Naive thymus-derived CD4-positive, alpha-beta T cell (primary cell): Measurements from ENCODE around the gene CYTH2. TPM values are rescaled to one million over a fixed set of nuclear protein-coding genes. Genes with fewer than 3 reads are reported as not detected.
A peak's percentile ranks its signal among the peaks of the same experiment; 100 is the strongest.

Experiments
- ATAC-seq: fragments of 150-1000 bp; cut with Tn5 transposase; 2 replicates; pipeline ENCODE4 v1.10.0; 2021; ENCODE audit warnings: mild to moderate bottlenecking, moderate library complexity
- CTCF ChIA-PET: fragments of 350-600 bp; sonication (Branson Sonifier 250); formaldehyde crosslinking; loops from one replicate; lab custom pipeline; 2021; ENCODE audit warnings: antibody characterized with exemption; lab: Charles Lee
- POLR2A ChIA-PET: fragments of 350-600 bp; sonication (Branson Sonifier 250); formaldehyde crosslinking; loops from one replicate; lab custom pipeline; 2021; ENCODE audit warnings: antibody characterized with exemption, inconsistent platforms; lab: Charles Lee
- DNase-seq, 9 donors: peaks; one replicate each; pipeline versions ENCODE4 v3.0.0 to v3.0.0-alpha.2; 2020 to 2022; ENCODE audit warnings: mixed read lengths in 1 of 9
- H3K27ac ChIP-seq: one replicate; pipeline ENCODE4 v1.7.0; 2013; ENCODE audit warnings: mild to moderate bottlenecking, low read depth, low read length, moderate library complexity
- H3K27me3 ChIP-seq, 2 donors: one replicate each; pipeline ENCODE4 v1.7.0; 2013; ENCODE audit warnings: low read length in 2 of 2, mild to moderate bottlenecking in 2 of 2, moderate library complexity in 2 of 2; ENCODE audit not compliant: control insufficient read depth in 2 of 2, insufficient read depth in 2 of 2
- H3K36me3 ChIP-seq, 3 experiments: 1 replicate in 2 of 3; 2 replicates in 1 of 3; pipeline ENCODE4 v1.7.0; 2013; ENCODE audit warnings: low read length in 3 of 3, mild to moderate bottlenecking in 3 of 3, moderate library complexity in 1 of 3; ENCODE audit not compliant: insufficient read depth in 3 of 3, control insufficient read depth in 2 of 3
- H3K4me1 ChIP-seq, 2 donors: one replicate each; pipeline ENCODE4 v1.7.0; 2013; ENCODE audit warnings: low read length in 2 of 2, mild to moderate bottlenecking in 2 of 2, moderate library complexity in 1 of 2; ENCODE audit not compliant: control insufficient read depth in 2 of 2, insufficient read depth in 2 of 2
- H3K4me3 ChIP-seq: 2 replicates; pipeline ENCODE4 v1.7.0; 2013; ENCODE audit warnings: mild to moderate bottlenecking, low read length
- H3K9me3 ChIP-seq, 3 experiments: 1 replicate in 2 of 3; 2 replicates in 1 of 3; pipeline ENCODE4 v1.7.0; 2013; ENCODE audit warnings: low read length in 3 of 3; ENCODE audit not compliant: control insufficient read depth in 2 of 3
- H3K27ac Mint-ChIP-seq, 9 donors: one replicate each; pipeline ENCODE4 v1.8.0; 2020 to 2022; ENCODE audit warnings: mixed read lengths in 9 of 9, mild to moderate bottlenecking in 8 of 9, moderate library complexity in 5 of 9, inconsistent platforms in 2 of 9
- H3K27me3 Mint-ChIP-seq, 5 donors: one replicate each; pipeline ENCODE4 v1.8.0; 2021 to 2022; ENCODE audit warnings: mixed read lengths in 5 of 5, mild to moderate bottlenecking in 1 of 5
- H3K36me3 Mint-ChIP-seq, 5 donors: one replicate each; pipeline ENCODE4 v1.8.0; 2020 to 2022; ENCODE audit warnings: mixed read lengths in 5 of 5, mild to moderate bottlenecking in 3 of 5, inconsistent platforms in 1 of 5
- H3K4me1 Mint-ChIP-seq, 7 donors: one replicate each; pipeline ENCODE4 v1.8.0; 2020 to 2022; ENCODE audit warnings: mixed read lengths in 7 of 7, mild to moderate bottlenecking in 3 of 7, inconsistent platforms in 1 of 7
- H3K4me3 Mint-ChIP-seq, 10 donors: one replicate each; pipeline ENCODE4 v1.8.0; 2020 to 2022; ENCODE audit warnings: mild to moderate bottlenecking in 10 of 10, mixed read lengths in 10 of 10, moderate library complexity in 6 of 10, inconsistent platforms in 2 of 10
- H3K9me3 Mint-ChIP-seq, 11 donors: one replicate each; pipeline ENCODE4 v1.8.0; 2020 to 2022; ENCODE audit warnings: mixed read lengths in 11 of 11, mild to moderate bottlenecking in 4 of 11, inconsistent platforms in 1 of 11, moderate library complexity in 1 of 11
- intact Hi-C, 2 donors: fragments of 100-400 bp; cut with micrococcal nuclease; formaldehyde crosslinking; loops; one replicate each; pipeline ENCODE4 v1.15.1; 2023
- polyA plus RNA-seq, 2 donors: library from polyadenylated mRNA; unstranded; fragments of 300-500 nt; fragmentation: Illumina TruSeq; gene quantifications; one replicate each; pipeline ENCODE4 v1.2.3, GENCODE V29; 2021
- total RNA-seq, 6 experiments: library from RNA in 5 of 6; stranded (reverse) in 5 of 6; gene quantifications; 1 replicate in 5 of 6; 2 replicates in 1 of 6; pipeline ENCODE4 v1.2.3 and lab custom pipeline; 2021 to 2026

Gene CYTH2
- total and polyA plus RNA-seq, 7 experiments from 2014 or later, result 23.6 to 82.1 (median 49.2) TPM

- Histone ChIP-seq H3K27me3 (no peaks in the 10 kb centered on the region), H3K9me3 (no peaks in the 10 kb centered on the region), H3K4me1 (peaks cover 0 to 16% of the 10 kb centered on the region in 2 donors), H3K36me3 (no peaks in the 10 kb centered on the region), H3K4me3 (no peak overlapping the region), H3K27ac (no peak overlapping the region)
- no peaks in the 10 kb centered on the region for H3K36me3 Mint-ChIP-seq
- no peak for DNase-seq
- CTCF ChIA-PET, result no interaction called here
- H3K9me3 Mint-ChIP-seq, result peaks cover 0 to 2% (median 0%) of the 10 kb centered on the region in 11 donors
- H3K4me1 Mint-ChIP-seq, result peaks cover 0 to 37% (median 32%) of the 10 kb centered on the region in 7 donors
- peaks cover 0 to 35% (median 0%) of the 10 kb centered on the region in 5 donors for H3K27me3 Mint-ChIP-seq
- no peak for ATAC-seq
- no peak overlapping the region for H3K27ac Mint-ChIP-seq
- POLR2A ChIA-PET, result interaction anchor here (0.7 kb wide), 1 partner anchor 158 kb away, joined by 3 read pairs; no protein-coding TSS in a partner anchor
- peak overlapping the region in 2 of 10 donors; percentile 44 to 46 for H3K4me3 Mint-ChIP-seq
- intact Hi-C loops, result no loop called here
These were observed 28.8 kb downstream of the CYTH2 start for GRCh38 chr19:48497728-48498594.

- Mint-ChIP-seq H3K4me3 (no peak overlapping the region), H3K27me3 (peaks cover 0 to 31% (median 0%) of the 10 kb centered on the region in 5 donors), H3K4me1 (peaks cover 0 to 41% (median 32%) of the 10 kb centered on the region in 7 donors), H3K27ac (no peak overlapping the region), H3K36me3 (no peaks in the 10 kb centered on the region), H3K9me3 (peaks cover 0 to 2% (median 0%) of the 10 kb centered on the region in 11 donors)
- Histone ChIP-seq H3K4me1 (peaks cover 0 to 15% of the 10 kb centered on the region in 2 donors), H3K27ac (no peak overlapping the region), H3K9me3 (no peaks in the 10 kb centered on the region), H3K27me3 (no peaks in the 10 kb centered on the region), H3K36me3 (no peaks in the 10 kb centered on the region), H3K4me3 (no peak overlapping the region)
- POLR2A ChIA-PET, result no interaction called here
- CTCF ChIA-PET, result interaction anchor here (0.6 kb wide), 1 partner anchor 112 kb away, joined by 6 read pairs; no protein-coding TSS in a partner anchor
- DNase-seq, result no peak
- no peak for ATAC-seq
- intact Hi-C loops, result no loop called here
These were observed 29.6 kb downstream of the CYTH2 start for GRCh38 chr19:48498595-48499311.

DNA sequence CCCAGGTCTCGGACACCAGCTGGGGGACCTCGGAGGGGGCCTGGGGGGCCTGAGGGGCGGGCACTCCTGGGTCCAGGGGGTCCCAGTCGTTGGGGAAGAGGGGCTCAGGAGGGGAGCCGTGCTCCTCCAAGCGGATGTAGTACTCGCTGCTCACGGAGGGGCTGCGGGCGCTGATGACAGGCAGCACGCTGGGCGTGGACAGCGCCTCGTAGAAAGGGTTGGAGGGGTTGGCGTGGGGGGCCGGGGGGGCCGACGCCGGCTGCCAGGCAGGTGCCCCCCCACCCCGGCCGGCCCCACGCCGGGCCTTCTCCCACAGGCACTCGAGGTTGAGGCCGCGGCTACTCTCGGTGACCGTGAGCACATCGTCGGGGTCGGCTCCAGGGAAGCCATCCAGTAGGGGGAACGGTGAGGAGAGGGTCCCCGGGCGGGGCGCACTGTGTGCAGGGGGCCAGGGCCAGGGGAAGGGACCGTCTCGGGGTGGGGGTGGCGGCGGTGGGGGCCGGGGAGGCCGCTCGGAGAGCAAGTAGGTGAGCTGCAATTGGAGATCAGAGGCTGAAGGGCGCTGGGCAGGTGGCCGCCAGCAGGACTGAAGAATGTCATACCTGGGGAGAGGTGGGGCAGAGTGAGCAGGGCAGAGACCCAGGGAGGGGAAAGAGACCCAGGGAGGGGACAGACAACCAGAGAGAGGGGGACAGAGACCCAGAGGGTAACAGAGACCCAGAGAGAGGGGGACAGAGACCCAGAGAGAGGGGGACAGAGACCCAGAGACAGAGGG, 30.3 kb downstream of the CYTH2 start:
- no peak for ATAC-seq
- intact Hi-C loops, result no loop called here
- Mint-ChIP-seq H3K4me3 (peak overlapping the region in 2 of 10 donors; percentile 51 to 57), H3K4me1 (peaks cover 0 to 38% (median 30%) of the 10 kb centered on the region in 7 donors), H3K36me3 (no peaks in the 10 kb centered on the region), H3K27me3 (peaks cover 0 to 26% (median 0%) of the 10 kb centered on the region in 5 donors), H3K27ac (peak overlapping the region in 1 of 9 donors; percentile 31), H3K9me3 (peaks cover 0 to 2% (median 0%) of the 10 kb centered on the region in 11 donors)
- Histone ChIP-seq H3K4me3 (no peak overlapping the region), H3K36me3 (no peaks in the 10 kb centered on the region), H3K27me3 (no peaks in the 10 kb centered on the region), H3K4me1 (peaks cover 0 to 15% of the 10 kb centered on the region in 2 donors), H3K9me3 (no peaks in the 10 kb centered on the region), H3K27ac (no peak overlapping the region)
- POLR2A ChIA-PET, result no interaction called here
- DNase-seq, result no peak
- CTCF ChIA-PET, result interaction anchor here (0.6 kb wide), 1 partner anchor 112 kb away, joined by 6 read pairs; no protein-coding TSS in a partner anchor

DNA sequence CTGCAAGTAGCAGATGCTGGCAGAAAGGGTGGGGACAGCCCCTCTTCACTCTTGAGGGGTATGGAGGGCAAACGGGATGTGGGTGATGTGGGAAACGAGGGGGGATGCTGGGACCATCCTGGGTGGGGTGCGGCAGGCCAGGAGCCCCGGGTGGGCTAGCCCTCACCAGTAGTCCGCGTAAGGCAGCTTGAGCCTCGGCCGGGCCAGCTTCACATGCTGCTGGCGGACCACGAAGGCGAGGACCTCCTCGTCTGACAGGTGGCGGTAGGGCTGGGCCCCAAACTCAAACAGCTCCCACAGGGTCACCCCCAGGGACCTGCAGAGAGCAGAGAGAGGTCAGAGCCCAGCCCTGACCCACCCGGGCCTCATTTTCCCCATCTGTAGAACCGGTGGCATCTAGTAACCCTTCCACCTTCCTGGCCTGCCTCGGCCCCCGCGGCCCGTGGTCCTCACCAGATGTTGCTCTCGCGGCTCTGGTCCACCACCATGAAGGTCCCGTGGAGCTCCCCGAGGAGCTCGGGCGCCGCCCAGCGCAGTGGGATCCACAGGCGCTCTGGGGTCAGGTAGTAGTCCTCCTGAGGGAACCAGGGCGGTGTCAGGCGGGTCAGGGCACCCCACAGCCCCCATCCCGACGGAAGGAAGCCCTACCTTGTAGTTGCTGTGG, 31.8 kb downstream of the CYTH2 start:
- Histone ChIP-seq H3K27me3 (no peaks in the 10 kb centered on the region), H3K27ac (no peak overlapping the region), H3K9me3 (no peaks in the 10 kb centered on the region), H3K36me3 (no peaks in the 10 kb centered on the region), H3K4me1 (peaks cover 0 to 15% of the 10 kb centered on the region in 2 donors), H3K4me3 (peak overlapping the region; percentile 37)
- Mint-ChIP-seq H3K36me3 (no peaks in the 10 kb centered on the region), H3K4me3 (peak overlapping the region in 9 of 10 donors; percentile 70 to 86 (median 81)), H3K4me1 (peaks cover 0 to 29% (median 20%) of the 10 kb centered on the region in 7 donors), H3K27ac (peak overlapping the region in 6 of 9 donors; percentile 59 to 95 (median 80)), H3K27me3 (peaks cover 0 to 11% (median 0%) of the 10 kb centered on the region in 5 donors), H3K9me3 (peaks cover 0 to 1% (median 0%) of the 10 kb centered on the region in 11 donors)
- no peak for ATAC-seq
- no peak for DNase-seq
- CTCF ChIA-PET, result interaction anchor here (0.6 to 0.7 kb wide), 2 partner anchors 11 to 19 kb away, joined by 3 read pairs; no protein-coding TSS in a partner anchor
- intact Hi-C loops, result no loop called here
- POLR2A ChIA-PET, result interaction anchor here (0.9 kb wide), 1 partner anchor 93 kb away, joined by 3 read pairs; no protein-coding TSS in a partner anchor

- Histone ChIP-seq H3K4me1 (peaks cover 0 to 15% of the 10 kb centered on the region in 2 donors), H3K4me3 (peak overlapping the region; percentile 37), H3K27me3 (no peaks in the 10 kb centered on the region), H3K9me3 (no peaks in the 10 kb centered on the region), H3K27ac (peak overlapping the region; percentile 60), H3K36me3 (no peaks in the 10 kb centered on the region)
- Mint-ChIP-seq H3K27ac (peak overlapping the region; percentile 59 to 95 (median 84)), H3K4me3 (peak overlapping the region; percentile 70 to 86 (median 80)), H3K27me3 (peaks cover 0 to 9% (median 0%) of the 10 kb centered on the region in 5 donors), H3K4me1 (peaks cover 0 to 29% (median 19%) of the 10 kb centered on the region in 7 donors), H3K9me3 (peaks cover 0 to 1% (median 0%) of the 10 kb centered on the region in 11 donors), H3K36me3 (peaks cover 0 to 4% (median 0%) of the 10 kb centered on the region in 5 donors)
- ATAC-seq, result peak; percentile 83
- DNase-seq, result peak in 8 of 9 donors; percentile 64 to 89 (median 79)
- intact Hi-C loops, result loop anchor here (1.0 kb wide), 2 partner anchors 8 to 9 kb away; no protein-coding TSS in a partner anchor
- CTCF ChIA-PET, result interaction anchor here (0.5 to 1.2 kb wide), 5 partner anchors 9 to 106 kb away, joined by 3 to 8 read pairs (median 4); no protein-coding TSS in a partner anchor
- POLR2A ChIA-PET, result interaction anchor here (0.6 to 1.2 kb wide), 6 partner anchors 9 to 919 kb away, joined by 3 to 5 read pairs (median 4); partner anchors contain the start of gene SYNGR4
These were observed 32.6 kb downstream of the CYTH2 start for GRCh38 chr19:48501494-48502349.
